Epithelial cell of esophagus (primary cell): ENCODE measurements around the gene METAP1.
"Not testable (repeated sequence)": the region's sequence is repeated elsewhere in the genome, so short reads cannot be mapped to it uniquely, and the experiment has no call there.

Experiments
- DNase-seq: peaks from one replicate; pipeline ENCODE4 v3.0.0; 2010; ENCODE audit warnings: low read depth
- H3K4me3 ChIP-seq: 2 replicates; pipeline ENCODE4 v1.5.1; 2011; ENCODE audit warnings: mild to moderate bottlenecking, low read length, control low read depth
- CTCF ChIP-seq: IDR thresholded peaks from 2 replicates; pipeline ENCODE4 v1.5.1; 2011; ENCODE audit warnings: low read depth, mild to moderate bottlenecking, low read length, control low read depth, inconsistent platforms; ENCODE audit not compliant: insufficient read depth; ENCODE audit errors: missing control alignments

The METAP1 gene

GRCh38 chr4:99054428-99054994 lies 59.0 kb downstream of the METAP1 start:
- H3K4me3 ChIP-seq, result no peak overlapping the region
- no peak for TF ChIP-seq CTCF
- no peak for DNase-seq

GRCh38 chr4:99058228-99058627 lies 62.7 kb downstream of the METAP1 start:
- DNase-seq, result no peak
- H3K4me3 ChIP-seq, result no peak overlapping the region
- TF ChIP-seq CTCF, result no peak

- no peak for TF ChIP-seq CTCF
- no peak overlapping the region for H3K4me3 ChIP-seq
- DNase-seq, result no peak
These were observed 64.0 kb downstream of the METAP1 start for GRCh38 chr4:99059550-99059949.

- no peak overlapping the region for H3K4me3 ChIP-seq
- DNase-seq, result no peak
- TF ChIP-seq CTCF, result no peak
These were observed 65.7 kb downstream of the METAP1 start for GRCh38 chr4:99061048-99061700.

GRCh38 chr4:99062120-99062519 lies 66.6 kb downstream of the METAP1 start:
- H3K4me3 ChIP-seq, result no peak overlapping the region
- no peak for TF ChIP-seq CTCF
- no peak for DNase-seq

GRCh38 chr4:99065521-99065920 lies 70.0 kb downstream of the METAP1 start:
- DNase-seq, H3K4me3 ChIP-seq: not testable (repeated sequence)

- no peak for DNase-seq
- no peak for TF ChIP-seq CTCF
- H3K4me3 ChIP-seq, result no peak overlapping the region
These were observed 72.1 kb downstream of the METAP1 start for GRCh38 chr4:99067617-99068016.

GRCh38 chr4:99071159-99071558 lies 75.6 kb downstream of the METAP1 start:
- H3K4me3 ChIP-seq, result no peak overlapping the region
- DNase-seq, result no peak
- no peak for TF ChIP-seq CTCF
